ENCODE data around the gene LIPJ.

LIPJ gene

GRCh38 chr10:88608052-88608732 lies 21.6 kb downstream of the LIPJ start:
- no peak for DNase-seq

DNA sequence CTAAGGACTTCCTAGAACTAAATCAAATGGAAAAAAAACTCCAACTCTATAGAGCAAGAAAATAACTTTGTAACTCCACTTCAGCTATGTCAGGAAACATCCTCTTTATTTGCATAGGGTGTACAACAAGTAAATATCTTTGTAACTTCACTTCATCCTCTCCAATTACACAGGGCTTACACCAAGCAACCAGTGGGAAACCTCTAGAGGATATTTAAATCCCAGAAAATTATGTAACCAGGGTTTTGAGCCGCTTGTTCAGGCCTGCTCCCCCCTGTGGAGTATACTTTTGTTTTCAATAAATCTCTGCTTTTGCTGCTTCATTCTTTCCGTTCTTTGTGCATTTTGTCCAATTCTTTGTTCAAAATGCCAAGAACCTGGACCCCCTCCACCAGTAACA lies 22.2 kb downstream of the LIPJ start:
- no peak for DNase-seq

GRCh38 chr10:88616250-88616977 lies 29.9 kb downstream of the LIPJ start:
- DNase-seq = no peak

- no peak for DNase-seq
Measured at GRCh38 chr10:88617772-88618300, 31.3 kb downstream of the LIPJ start.

DNA sequence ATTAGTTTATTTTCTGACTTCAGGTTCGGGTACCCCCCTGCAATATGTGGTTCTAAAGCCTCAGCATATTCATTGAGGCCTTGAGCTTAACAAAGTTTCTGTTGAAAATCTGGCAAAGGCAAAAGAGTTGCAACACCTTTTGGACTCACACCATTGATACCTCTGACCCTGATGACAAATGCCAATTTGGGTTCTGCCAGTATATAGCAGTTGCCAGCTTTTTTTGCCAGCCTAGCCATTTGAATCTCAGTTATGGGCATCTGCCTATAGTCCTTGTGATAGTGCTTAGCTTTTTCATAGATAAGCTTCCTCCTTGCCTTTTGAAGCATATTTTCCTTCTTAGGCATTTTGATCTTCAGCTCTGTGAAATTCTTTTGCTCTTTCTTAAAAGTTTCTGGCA lies 31.9 kb downstream of the LIPJ start:
- DNase-seq = no peak

DNA sequence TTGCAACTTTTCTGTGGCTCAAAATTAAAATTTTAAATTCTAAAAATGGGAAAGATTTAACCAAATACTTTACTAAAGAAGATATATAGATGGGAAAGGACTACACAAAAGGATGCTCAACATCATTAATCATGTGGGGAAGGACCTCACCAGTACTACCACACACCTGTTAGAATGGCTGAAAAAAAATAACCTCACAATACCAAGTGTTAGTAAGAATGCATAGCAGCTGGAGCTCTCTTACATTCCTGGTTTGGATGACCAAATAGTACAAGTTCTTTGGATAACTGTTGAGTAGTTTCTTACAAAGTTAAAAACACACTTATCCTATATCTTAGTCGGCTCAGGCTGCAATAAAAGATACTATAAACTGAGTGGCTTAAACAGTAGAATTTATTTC lies 33.9 kb downstream of the LIPJ start:
- no peak for DNase-seq

- DNase-seq = no peak
Measured at GRCh38 chr10:88623835-88624234, 37.3 kb downstream of the LIPJ start.

GRCh38 chr10:88624840-88625239 lies 38.3 kb downstream of the LIPJ start:
- no peak for DNase-seq

DNA sequence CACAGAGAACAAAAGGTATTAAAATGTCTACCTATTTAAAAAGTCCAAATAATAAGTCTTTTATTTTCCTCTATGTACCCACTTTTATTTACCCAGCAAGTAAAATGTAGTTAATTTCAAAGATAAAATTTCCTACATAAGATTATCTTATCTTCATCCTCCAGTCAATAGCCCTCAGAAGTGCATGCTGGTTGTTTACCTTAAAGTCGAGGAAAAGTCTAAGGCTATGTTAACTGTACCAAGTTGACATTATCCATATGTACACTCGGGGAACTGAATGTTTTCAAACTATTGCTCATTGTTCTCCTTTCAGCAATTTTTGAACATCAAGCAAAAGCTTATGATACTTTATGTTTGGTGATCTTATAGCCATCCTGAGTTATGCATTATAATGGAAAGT lies 53.6 kb downstream of the LIPJ start:
- DNase-seq = no peak

DNA sequence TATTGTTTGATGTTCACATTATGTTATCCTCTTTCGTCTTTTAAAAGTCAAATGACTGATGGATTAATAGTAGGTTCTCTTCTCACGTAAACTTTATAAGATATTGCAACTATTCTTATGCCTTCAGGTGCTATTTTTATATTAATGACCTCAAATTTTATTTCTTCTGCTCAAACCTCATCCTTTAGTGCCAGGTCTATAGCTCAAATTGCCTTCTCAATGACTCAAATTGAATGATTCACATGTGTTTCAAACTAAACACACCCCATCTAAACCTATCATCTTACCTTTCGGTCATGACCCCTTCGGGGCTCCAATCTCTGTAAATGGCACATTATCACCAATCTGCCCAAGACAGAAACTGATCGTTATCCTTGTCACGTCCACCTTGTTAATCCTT lies 55.6 kb downstream of the LIPJ start:
- DNase-seq = no peak

DNA sequence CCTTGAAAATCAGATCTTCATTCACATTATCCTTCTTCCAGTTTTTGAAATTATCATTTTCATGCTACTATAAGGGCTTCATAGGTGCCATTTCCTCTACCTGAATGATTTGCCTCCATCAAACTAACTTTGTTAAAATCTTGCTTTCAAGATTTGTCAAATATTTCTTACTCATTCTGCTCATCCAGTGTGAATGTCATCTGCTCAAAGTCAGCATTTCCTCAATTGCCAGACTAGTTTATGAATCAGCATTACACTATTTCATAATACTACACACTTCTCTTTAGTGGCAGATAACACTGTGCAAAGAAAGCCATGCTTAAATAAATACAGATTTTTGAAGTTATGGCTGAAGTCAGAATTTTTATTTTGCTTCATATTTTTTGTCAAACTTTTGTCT lies 56.4 kb downstream of the LIPJ start:
- no peak for DNase-seq

- DNase-seq = no peak
Measured at GRCh38 chr10:88647061-88647615, 60.6 kb downstream of the LIPJ start.

DNA sequence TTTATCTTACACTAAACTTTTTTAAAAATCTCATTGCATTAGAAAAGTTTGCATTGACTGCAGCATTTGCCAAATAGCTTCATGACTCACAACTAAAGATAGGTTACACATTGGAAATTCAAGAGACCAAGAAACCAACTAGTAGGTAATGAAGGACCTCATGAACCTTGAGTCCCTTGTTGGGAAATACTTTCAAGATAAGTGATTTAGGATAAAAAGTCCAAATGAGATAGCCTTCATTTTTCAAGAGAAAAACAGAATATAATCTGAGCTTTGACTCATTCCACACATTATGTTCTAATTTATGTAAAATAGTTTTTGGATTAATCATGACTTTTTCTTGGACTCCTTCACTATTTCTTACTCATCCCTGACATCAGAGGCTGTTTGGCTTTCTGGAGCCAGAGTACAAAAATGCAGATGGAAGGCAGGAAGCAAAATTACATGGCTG lies 64.6 kb downstream of the LIPJ start:
- no peak for DNase-seq

GRCh38 chr10:88652616-88653015 lies 66.1 kb downstream of the LIPJ start:
- no peak for DNase-seq
